GM12873 (cell line): ENCODE data around the gene TTLL8.
A peak's percentile ranks its signal among the peaks of the same experiment; 100 is the strongest.

Experiments
- TF ChIP-seq, protein P1 (sequence below): IDR thresholded peaks from 2 replicates; pipeline ENCODE4 v1.5.1; 2012; ENCODE audit warnings: low read depth, mild to moderate bottlenecking, moderate library complexity, low read length, control low read depth; ENCODE audit not compliant: insufficient read depth; ENCODE audit errors: missing control alignments

The TTLL8 gene

DNA sequence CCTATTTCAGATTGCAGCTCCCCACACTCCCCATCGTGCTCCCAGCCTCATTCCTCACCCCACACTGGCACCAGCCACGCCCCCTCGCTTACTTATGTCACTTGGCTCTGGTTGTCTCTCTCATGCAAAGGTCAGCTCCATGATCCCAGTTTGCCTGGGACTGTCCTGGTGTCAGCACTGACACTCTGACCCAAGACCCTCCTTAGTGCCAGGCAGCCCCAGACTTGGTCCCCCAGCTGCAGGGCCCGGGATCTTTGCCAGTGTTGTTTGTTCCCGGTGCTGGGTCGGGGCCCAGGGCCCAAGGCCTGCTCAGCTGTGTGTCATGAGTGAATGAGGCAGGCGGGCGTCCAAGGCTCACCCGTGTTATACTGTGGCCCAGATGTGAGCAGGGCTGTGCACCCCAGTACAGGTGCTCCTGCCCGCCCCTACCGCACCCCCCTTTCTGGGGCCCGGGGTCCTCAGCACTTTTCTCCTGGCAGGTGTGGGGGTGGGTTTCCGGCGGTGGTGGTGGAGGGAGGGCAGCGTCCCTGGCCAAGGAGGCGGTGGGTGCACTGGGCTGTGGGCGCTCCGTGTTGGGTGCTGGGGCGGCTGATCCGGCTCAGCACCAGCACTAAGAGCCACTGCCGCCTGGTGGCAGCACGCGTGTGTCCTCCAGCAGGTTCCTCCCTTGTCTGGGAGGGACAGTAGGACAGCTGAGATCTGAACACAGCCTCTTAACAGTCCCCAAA is 65.0 kb downstream of the TTLL8 start:
- TF ChIP-seq, protein P1, sequence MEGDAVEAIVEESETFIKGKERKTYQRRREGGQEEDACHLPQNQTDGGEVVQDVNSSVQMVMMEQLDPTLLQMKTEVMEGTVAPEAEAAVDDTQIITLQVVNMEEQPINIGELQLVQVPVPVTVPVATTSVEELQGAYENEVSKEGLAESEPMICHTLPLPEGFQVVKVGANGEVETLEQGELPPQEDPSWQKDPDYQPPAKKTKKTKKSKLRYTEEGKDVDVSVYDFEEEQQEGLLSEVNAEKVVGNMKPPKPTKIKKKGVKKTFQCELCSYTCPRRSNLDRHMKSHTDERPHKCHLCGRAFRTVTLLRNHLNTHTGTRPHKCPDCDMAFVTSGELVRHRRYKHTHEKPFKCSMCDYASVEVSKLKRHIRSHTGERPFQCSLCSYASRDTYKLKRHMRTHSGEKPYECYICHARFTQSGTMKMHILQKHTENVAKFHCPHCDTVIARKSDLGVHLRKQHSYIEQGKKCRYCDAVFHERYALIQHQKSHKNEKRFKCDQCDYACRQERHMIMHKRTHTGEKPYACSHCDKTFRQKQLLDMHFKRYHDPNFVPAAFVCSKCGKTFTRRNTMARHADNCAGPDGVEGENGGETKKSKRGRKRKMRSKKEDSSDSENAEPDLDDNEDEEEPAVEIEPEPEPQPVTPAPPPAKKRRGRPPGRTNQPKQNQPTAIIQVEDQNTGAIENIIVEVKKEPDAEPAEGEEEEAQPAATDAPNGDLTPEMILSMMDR: peak; percentile 91

DNA sequence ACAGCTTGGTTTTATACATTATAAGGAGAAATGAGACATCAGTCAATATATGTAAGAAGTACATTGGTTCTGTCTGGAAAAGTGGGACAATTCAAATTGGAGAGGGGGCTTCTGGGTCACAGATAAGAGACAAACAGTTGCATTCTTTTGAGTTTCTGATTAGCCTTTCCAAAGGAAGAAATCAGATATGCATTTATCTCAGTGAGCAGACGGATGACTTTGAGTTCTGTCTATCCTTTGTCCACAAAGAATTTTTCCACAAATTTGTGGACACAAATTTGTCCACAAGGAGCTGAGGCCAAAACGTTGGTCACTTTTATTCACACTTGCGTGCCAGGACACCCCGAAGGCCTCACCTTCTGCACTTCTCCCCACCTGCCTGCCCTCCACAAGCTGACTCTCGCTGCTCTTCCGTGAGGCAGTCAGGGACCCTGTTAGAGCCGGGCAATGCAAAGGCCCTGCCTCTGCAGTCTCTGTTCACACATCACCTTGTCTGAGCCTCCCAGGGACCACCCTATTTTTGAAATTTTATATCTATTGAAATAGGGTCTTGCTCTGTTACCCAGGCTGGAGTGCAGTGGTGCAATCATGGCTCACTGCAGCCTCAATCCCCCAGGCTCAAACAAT is 66.1 kb downstream of the TTLL8 start:
- TF ChIP-seq, protein P1: no peak

DNA sequence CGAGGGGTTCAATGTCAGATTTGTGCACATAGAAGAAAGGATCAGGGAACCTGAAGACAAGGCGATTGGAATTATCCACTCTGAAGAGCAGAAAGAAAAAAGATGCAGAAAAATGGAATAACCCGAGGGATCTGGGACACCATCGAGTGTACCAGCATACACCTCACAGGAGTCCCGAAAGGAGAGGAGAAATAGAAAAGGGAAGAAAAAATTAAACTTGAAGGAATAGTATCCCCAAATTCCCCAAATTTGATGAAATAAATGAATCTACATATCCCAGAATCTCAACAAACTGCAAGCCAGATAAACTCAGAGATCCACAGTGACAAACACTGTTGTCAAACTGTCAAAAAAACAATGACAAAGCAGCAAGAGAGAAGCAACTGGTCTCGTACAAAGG is 66.9 kb downstream of the TTLL8 start:
- TF ChIP-seq, protein P1: no peak

DNA sequence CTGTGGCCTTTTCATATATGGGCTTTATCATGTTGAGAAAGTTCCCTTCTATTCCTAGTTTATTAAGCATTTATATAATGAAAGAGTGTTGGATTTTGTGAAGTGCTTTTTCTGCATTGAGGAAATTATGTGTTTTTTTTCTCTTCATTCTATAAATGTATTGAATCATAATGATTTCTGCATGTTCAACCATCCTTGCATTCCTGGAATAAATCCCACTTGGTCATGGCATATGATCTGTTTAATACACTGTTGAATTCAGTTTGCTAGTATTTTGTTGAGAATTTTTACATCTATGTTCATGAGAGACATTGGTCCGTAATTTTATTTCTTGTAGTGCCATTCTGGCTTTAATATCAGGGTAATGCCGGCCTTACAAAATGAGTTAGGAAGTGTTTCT is 71.8 kb downstream of the TTLL8 start:
- TF ChIP-seq, protein P1: no peak

DNA sequence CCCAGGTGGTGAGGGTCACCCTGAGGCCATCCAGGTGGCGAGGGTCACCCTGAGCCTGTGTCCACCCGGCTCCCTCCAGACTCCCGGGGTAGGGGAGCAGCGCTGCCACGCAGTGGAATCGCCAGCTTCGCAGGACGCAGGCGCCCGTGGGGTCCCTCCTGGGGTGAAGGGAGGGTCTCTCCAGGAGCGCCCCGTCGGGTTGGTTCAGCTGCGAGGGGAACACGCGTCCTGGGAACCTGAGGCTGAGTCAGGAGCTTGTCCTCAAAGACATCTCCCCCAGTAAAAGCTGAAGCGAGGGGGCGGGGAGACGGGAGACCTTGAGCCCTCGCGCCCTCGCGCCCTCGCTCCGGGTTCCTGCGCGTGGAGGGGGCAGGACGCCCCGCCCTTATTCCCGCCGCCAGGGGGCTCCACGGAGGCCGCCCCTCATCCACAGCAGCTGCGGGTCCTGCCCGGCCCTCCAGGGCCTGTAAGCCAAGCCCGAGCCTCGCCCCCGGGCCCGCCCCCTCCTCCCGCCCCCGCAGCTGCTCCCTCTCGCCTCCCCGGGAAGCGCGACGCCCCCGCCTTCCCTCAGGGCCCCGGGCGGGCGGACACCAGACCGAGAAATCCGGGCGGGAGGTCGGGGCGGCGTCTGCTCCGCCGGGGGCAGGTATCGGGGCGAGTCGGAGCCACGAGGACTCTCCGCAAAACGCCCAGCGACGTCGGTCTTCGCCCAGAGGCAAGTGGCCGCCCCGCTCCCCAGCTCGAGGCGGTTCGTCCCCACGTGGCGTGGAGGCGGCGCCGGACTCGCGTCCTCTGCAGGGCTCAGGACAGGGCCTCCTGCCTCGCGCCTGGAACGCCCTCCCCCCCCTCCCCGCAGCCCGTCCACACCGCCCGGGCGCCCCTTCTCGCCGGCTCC is 74.7 kb downstream of the TTLL8 start:
- TF ChIP-seq, protein P1: no peak

DNA sequence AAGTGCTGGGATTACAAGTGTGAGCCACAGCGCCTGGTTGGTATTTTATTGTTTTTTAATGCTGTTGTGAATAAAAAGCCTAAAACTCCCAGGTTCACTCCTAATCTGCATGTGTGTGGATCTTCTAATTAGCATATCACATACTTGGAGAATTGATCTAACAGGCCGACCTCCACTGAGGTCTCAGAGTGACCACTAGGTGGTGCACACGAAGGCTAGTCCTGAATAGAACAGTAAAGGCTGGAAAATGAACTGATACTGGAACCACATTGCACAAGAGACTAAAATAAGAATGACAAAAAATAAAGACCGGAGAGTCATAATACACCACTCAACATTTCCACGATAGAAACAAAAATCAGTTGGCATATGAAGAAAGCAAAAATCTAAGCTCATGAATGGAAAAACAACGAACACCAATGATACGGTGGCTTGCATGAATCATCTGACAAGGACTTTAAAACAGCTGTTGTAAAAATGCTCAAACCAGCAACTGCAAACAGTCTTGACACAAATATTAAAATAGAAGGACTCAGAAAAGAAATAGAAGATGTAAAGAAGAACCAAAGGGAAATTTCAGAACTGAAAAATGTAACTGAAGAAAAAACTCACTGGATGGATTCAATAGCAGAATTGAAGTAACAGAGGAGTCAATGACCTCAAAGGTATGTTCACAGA is 78.4 kb downstream of the TTLL8 start:
- TF ChIP-seq, protein P1: peak; percentile 66

DNA sequence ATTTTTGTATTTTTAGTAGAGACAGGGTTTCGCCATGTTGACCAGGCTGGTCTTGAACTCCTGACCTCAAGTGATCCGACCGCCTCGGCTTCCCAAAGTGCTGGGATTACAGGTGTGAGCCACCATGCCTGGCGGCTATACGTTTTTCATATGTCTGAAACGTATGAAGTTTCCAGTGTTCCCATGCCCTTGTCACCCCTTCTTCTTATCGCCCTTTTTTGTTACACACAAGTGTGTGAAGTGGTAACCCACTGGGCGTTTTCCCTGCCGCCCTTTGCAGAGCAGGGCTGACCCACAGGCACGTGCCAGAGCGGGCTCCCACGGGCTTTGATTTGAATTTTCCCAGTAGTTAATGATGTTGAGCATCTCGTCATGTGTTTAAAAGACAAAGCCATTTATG is 80.5 kb downstream of the TTLL8 start:
- TF ChIP-seq, protein P1: no peak
